Erythroblast (primary cell): Measurements from ENCODE around the gene ARSB.

Experiments
- GATA1 ChIP-seq: IDR thresholded peaks from 2 replicates; pipeline ENCODE4 v1.6.1; 2011; ENCODE audit warnings: low read depth, mild to moderate bottlenecking, control low read depth, low read length, moderate library complexity
- POLR2A ChIP-seq: IDR thresholded peaks from 2 replicates; pipeline ENCODE4 v1.6.1; 2011; ENCODE audit warnings: mild to moderate bottlenecking, low read length

GRCh38 chr5:78887384-78888118, 97.6 kb downstream of the ARSB start:
- TF ChIP-seq POLR2A = no peak
- TF ChIP-seq GATA1 = no peak
